Kidney epithelial cell (primary cell): ENCODE results near the gene VAX1. TPM values are rescaled to one million over a fixed set of nuclear protein-coding genes. Genes with fewer than 3 reads are reported as not detected.

Source experiments
- DNase-seq: peaks from one replicate; pipeline ENCODE4 v3.0.0-alpha.2; 2010; ENCODE audit warnings: low read depth
- H3K27me3 ChIP-seq: 2 replicates; pipeline ENCODE4 v1.6.0; 2011; ENCODE audit warnings: low read length; ENCODE audit not compliant: control insufficient read depth, insufficient read depth
- H3K36me3 ChIP-seq: 2 replicates; pipeline ENCODE4 v1.5.1; 2011; ENCODE audit warnings: low read length; ENCODE audit not compliant: control insufficient read depth, insufficient read depth
- H3K4me3 ChIP-seq: 2 replicates; pipeline ENCODE4 v1.5.1; 2011; ENCODE audit warnings: low read depth, mild to moderate bottlenecking, control low read depth, low read length
- total RNA-seq: library from RNA; depleted of rRNA; stranded (reverse); fragments of >200 nt; gene quantifications from 2 replicates; pipeline ENCODE4 v1.2.3, GENCODE V29; 2015
- TF ChIP-seq, protein P1 (sequence below): IDR thresholded peaks from 2 replicates; pipeline ENCODE4 v1.5.1; 2011; ENCODE audit warnings: mild to moderate bottlenecking, moderate library complexity, low read length, control low read depth, inconsistent platforms; ENCODE audit not compliant: insufficient read depth, poor library complexity, severe bottlenecking

VAX1 gene
- total RNA-seq, 1 donor from 2014 or later, result 0.08 TPM

DNA sequence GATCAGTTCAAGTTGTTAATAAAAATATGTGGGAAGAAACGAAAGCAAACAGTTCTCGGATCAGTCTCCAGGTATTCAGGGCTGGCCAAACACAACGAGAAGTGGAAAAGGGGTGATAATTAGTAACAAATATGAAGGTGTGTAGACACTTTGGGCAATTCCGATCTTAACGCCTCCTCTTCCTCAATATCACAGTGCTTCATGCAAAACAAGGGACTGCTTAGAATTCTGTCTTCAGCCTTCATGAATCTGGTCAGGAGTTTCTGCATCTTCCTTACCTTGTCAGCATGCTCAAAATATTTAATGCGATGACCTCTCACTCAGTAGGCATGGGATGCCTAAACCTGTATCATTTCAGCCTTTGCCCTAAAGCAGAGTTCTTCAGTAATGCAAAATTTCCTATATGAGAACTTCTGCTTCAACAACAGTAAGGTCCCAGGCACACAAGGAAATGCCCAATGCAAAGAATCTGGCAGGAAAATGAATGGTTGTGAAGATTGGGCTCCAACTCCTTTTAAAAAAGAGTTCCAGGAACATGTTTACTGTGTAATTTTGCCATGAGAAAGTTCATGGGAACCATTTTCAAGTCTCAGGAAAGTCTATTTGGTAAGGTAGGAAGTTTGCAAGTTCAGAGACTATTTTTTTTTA lies 23.4 kb upstream of the VAX1 start:
- no peaks in the 10 kb centered on the region for H3K36me3 ChIP-seq
- H3K27me3 ChIP-seq, result peaks cover 81% of the 10 kb centered on the region
- TF ChIP-seq, protein P1, sequence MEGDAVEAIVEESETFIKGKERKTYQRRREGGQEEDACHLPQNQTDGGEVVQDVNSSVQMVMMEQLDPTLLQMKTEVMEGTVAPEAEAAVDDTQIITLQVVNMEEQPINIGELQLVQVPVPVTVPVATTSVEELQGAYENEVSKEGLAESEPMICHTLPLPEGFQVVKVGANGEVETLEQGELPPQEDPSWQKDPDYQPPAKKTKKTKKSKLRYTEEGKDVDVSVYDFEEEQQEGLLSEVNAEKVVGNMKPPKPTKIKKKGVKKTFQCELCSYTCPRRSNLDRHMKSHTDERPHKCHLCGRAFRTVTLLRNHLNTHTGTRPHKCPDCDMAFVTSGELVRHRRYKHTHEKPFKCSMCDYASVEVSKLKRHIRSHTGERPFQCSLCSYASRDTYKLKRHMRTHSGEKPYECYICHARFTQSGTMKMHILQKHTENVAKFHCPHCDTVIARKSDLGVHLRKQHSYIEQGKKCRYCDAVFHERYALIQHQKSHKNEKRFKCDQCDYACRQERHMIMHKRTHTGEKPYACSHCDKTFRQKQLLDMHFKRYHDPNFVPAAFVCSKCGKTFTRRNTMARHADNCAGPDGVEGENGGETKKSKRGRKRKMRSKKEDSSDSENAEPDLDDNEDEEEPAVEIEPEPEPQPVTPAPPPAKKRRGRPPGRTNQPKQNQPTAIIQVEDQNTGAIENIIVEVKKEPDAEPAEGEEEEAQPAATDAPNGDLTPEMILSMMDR, result no peak
- no peak for DNase-seq
- H3K4me3 ChIP-seq, result no peak overlapping the region

DNA sequence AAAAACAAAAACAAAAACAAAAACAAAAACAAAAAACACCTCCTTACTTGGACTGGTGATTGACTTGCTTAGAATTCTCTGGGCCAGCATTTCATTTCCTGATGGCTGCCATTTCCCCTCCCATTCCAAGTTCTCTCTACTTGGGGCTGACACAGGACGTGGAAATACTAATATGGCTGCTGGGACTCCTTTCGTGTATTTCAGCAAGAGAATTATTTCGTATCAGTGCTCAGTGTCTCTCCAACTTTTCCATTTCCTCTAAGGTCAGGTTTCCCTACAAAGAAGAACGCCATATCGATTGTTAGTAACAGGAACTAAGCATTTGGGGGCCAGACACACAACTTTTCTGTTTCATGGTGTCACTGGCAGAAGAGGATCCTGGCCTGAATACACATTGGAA lies 22.5 kb upstream of the VAX1 start:
- no peaks in the 10 kb centered on the region for H3K36me3 ChIP-seq
- peaks cover 73% of the 10 kb centered on the region for H3K27me3 ChIP-seq
- TF ChIP-seq, protein P1, result no peak
- no peak overlapping the region for H3K4me3 ChIP-seq
- DNase-seq, result no peak

DNA sequence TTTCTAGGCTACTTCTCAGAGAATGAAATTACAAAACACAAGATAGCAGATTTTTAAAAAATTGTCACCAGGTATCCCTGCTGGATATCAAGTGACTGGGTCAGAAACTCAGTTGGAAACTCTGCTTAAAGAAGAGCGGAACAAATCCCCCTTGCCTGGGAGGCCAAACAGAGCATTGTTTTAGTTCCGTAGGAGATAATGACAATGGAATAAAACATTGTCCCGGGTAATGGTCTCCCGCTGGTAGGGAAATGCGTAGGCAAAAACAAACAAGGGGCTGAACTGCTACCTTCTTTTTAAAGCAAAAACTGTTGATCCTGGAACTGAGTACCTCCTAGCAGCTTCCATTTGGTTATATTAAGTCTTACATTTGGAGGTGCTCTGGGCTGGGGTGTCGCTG lies 21.3 kb upstream of the VAX1 start:
- DNase-seq, result no peak
- H3K36me3 ChIP-seq, result no peaks in the 10 kb centered on the region
- no peak overlapping the region for H3K4me3 ChIP-seq
- H3K27me3 ChIP-seq, result peaks cover 64% of the 10 kb centered on the region
- TF ChIP-seq, protein P1, result no peak

DNA sequence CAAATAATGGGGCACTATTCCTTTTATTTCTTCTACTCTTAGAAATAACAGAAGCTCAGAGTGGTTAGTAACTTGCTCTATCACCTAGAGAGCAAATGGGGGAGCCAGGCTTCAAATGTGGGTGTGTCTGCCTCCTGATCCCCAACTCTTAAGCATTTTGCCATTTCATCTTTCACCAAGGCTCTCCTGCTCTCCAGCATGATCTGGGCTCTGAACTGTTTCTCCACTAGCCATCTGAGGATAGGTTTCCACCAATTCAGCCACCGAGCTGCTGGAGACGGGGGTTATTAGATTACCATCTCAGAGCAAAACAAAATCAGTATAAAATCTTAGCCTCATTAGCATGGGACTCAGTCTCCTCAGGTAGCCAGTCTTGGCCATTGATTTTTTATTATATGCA lies 20.2 kb upstream of the VAX1 start:
- Histone ChIP-seq H3K27me3 (peaks cover 57% of the 10 kb centered on the region), H3K36me3 (no peaks in the 10 kb centered on the region), H3K4me3 (no peak overlapping the region)
- TF ChIP-seq, protein P1, result no peak
- no peak for DNase-seq

DNA sequence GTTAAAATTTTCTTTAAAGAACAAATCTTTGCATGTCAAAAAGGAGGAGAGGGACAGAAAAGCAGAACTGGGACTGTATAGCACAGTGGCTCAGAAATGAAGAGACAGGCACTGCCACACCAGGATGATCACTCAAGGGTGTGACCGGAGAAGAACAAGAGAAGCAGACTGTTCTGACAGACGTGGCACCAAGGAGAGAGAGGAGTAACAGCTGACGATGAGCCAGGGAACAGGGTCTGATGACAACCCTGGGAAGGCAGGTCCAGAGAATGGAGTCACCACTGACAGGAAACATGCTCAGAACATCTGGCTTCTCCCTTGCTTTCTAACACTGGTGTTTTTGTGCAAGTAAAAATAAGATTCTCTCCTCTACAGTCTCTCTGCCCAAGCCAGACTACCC lies 14.6 kb upstream of the VAX1 start:
- no peak for DNase-seq
- H3K36me3 ChIP-seq, result no peaks in the 10 kb centered on the region
- TF ChIP-seq, protein P1, result no peak
- H3K4me3 ChIP-seq, result no peak overlapping the region
- peaks cover 35% of the 10 kb centered on the region for H3K27me3 ChIP-seq

DNA sequence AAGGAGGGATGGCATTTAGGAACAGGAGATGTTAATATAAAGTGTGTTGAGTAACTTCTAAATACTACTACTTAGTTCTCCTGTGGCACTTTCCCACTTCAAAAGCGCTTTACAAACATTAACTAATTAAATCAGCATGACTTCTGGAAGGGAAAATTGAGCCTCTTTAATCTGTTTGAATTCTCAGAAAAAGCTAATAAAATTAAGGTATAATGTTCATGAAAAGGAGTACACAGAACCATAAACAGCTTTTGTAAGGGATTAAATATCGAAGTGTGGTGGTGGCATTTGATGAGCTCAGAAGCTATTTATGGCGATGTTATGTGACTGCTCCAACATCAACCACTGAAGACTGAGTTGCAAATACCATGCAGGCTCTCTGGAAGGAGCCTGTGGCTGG lies 10.2 kb upstream of the VAX1 start:
- no peak for DNase-seq
- no peak overlapping the region for H3K4me3 ChIP-seq
- H3K36me3 ChIP-seq, result no peaks in the 10 kb centered on the region
- TF ChIP-seq, protein P1, result no peak
- H3K27me3 ChIP-seq, result peaks cover 30% of the 10 kb centered on the region
